Activated CD8-positive, alpha-beta memory T cell treated with anti-CD3 and anti-CD28 coated beads, Interleukin-2, amount 50 U/mL, for 24 hours (primary cell): ENCODE results near the gene FGF18.

ENCODE experiments used
- DNase-seq: peaks from one replicate; pipeline ENCODE4 v3.0.0-alpha.2; 2020; ENCODE audit errors: extremely low read depth

FGF18 gene

GRCh38 chr5:171422902-171423663, 3.6 kb downstream of the FGF18 start:
- DNase-seq: no peak

- DNase-seq: no peak
Observed at GRCh38 chr5:171424726-171425125, 5.3 kb downstream of the FGF18 start.

DNA sequence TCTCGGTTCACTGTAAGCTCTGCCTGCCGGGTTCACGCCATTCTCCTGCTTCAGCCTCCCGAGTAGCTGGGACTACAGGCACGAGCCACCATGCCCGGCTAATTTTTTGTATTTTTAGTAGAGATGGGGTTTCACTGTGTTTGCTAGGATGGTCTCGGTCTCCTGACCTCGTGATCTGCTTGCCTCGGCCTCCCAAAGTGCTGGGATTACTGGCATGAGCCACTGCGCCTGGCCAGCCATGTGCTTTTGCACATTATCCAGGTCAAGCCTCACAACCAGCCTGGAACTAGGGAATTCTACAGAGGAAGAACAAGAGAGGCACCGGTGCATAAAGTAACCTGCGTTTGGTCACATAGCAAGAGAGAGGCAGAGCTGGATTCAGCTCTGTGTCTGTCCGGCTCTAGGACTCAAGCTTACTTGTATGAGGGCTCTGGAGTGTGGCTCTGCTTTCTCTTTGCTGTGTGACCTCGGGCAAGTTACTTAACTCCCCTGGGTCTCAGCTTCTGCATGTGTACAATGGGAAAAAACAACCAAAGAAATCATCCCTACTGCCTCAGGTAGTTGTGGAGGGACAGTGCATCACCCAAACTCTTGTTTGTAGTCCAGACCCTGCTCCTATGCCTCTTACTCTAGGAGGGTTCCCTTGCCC, 6.3 kb downstream of the FGF18 start:
- no peak for DNase-seq

DNA sequence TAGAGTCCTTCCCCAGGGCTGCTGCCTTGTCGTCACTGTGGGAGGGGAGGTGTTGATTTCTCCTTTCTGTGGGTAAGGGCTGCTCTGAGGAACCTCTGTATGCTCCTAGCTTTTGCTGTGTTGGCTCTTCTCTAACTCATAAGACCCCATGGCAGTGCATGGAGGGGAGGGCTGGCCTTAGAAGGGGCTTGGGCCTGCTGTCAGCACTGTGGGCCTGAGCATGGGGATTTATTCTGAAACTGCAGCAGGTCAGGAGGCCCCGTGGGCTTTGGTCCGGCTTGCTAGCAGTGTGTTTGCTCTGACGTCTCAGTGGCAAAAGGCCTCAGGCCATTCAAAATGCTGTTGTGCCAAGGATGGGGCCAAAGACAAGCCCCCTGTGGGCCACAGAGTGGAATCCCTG, 6.8 kb downstream of the FGF18 start:
- no peak for DNase-seq

DNA sequence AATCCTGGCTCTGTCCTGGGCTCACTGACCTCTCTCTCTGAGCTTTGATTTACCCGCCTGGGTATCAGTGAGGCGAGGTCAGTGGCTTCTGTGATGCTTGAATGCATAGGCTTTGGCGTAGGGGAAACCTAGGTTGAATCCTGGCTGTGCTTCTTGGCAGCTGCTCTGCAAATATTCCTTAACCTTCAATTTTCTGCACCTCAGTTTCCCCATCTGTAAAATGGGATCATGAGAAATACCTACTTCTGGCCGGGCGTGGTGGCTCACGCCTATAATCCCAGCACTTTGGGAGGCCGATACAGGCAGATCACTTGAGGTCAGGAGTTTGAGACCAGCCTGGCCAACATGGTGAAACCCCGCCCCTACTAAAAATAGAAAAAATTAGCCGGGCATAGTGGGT, 7.2 kb downstream of the FGF18 start:
- DNase-seq: no peak

- no peak for DNase-seq
Observed at GRCh38 chr5:171427318-171428167, 8.1 kb downstream of the FGF18 start.

GRCh38 chr5:171428168-171428696, 8.8 kb downstream of the FGF18 start:
- no peak for DNase-seq

- DNase-seq: no peak
Observed at GRCh38 chr5:171428809-171429542, 9.5 kb downstream of the FGF18 start.

GRCh38 chr5:171429543-171429910, 10.1 kb downstream of the FGF18 start:
- DNase-seq: no peak

GRCh38 chr5:171431251-171431777, 11.9 kb downstream of the FGF18 start:
- DNase-seq: no peak

DNA sequence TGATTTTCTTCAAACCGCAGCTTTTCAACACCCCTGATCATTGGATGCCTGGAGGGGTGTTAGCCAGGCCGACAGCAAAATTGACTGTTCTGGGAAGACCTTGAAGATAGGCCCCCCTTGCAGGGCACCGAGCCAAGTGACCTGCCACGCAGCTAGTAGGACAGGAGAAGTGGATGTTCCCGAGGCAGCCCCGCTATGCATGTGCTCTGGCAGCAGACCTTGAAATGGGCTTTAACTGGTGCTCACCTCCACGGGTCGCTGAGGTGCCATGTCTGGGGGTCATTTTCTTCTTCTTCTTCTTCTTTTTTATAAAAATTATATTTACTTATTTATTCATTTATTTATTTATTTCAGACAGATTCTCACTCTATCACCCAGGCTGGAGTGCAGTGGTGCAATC, 12.6 kb downstream of the FGF18 start:
- DNase-seq: no peak

- no peak for DNase-seq
Observed at GRCh38 chr5:171432583-171433351, 13.3 kb downstream of the FGF18 start.

GRCh38 chr5:171433352-171433698, 13.9 kb downstream of the FGF18 start:
- DNase-seq: no peak

GRCh38 chr5:171433982-171434676, 14.7 kb downstream of the FGF18 start:
- DNase-seq: no peak

GRCh38 chr5:171434874-171435273, 15.4 kb downstream of the FGF18 start:
- no peak for DNase-seq

DNA sequence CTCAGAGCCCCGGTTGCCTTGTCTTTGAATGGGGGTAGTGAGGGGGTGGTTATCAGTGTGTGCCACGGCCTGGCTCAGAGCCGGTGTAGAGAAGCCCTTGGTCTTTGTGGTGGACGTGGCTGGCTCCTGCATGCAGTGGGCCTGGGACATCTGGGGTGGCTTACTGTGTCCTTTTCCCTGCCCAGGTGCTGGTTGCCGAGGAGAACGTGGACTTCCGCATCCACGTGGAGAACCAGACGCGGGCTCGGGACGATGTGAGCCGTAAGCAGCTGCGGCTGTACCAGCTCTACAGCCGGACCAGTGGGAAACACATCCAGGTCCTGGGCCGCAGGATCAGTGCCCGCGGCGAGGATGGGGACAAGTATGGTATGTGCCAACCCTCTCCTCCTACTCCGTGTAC, 16.5 kb downstream of the FGF18 start:
- DNase-seq: no peak

DNA sequence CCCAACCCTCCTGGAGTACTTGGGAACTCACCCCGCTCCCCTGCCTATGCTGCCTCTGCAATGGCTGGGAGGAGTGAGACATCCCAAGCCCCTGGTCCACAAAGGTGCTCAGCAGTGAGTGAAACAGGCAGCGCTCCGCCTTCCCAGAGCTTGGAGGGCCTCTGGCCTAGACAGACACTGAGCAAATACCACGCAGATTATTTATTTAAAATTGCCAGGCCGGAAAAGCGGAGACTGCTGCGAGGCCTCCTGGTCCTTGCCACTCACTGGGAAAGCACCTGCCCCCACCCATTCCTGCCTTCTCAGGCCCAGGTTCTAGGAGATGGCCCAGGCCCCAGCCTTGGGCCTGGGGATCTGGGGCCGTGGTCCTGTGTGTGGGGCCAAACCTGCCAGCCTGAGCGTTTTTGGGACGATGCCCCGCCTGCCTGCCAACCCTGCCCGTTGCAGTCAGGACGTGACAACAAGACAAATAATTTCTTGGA, 17.4 kb downstream of the FGF18 start:
- DNase-seq: no peak

GRCh38 chr5:171437286-171437821, 17.9 kb downstream of the FGF18 start:
- no peak for DNase-seq

- no peak for DNase-seq
Observed at GRCh38 chr5:171438738-171439137, 19.3 kb downstream of the FGF18 start.
